Natural killer cell treated with Interleukin-12 subunit alpha and Interleukin-12 subunit beta and Interleukin-15 and Interleukin-18, amount 100 ng/mL, for 72 hours (primary cell): ENCODE data around the gene DNM3. TPM values are rescaled to one million over a fixed set of nuclear protein-coding genes. Genes with fewer than 3 reads are reported as not detected.

Experiments used
- ATAC-seq, 2 donors: fragments of 150-1000 bp; cut with Tn5 transposase in 1 of 2; sonication (Bioruptor Pico), chemical (Tn5 transposase) in 1 of 2; 2 replicates each; pipeline ENCODE4 v1.10.0; 2021
- DNase-seq: peaks from one replicate; pipeline ENCODE4 v3.0.0; 2022; ENCODE audit warnings: low spot score
- H3K27ac Mint-ChIP-seq, 2 donors: 1 replicate in 1 of 2; 2 replicates in 1 of 2; pipeline ENCODE4 v1.8.0; 2022; ENCODE audit warnings: mixed read lengths in 2 of 2, mild to moderate bottlenecking in 1 of 2, moderate library complexity in 1 of 2
- H3K27me3 Mint-ChIP-seq, 2 donors: 1 replicate in 1 of 2; 2 replicates in 1 of 2; pipeline ENCODE4 v1.8.0; 2022; ENCODE audit warnings: mixed read lengths in 2 of 2
- H3K36me3 Mint-ChIP-seq: one replicate; pipeline ENCODE4 v1.8.0; 2022; ENCODE audit warnings: mixed read lengths
- H3K4me1 Mint-ChIP-seq, 2 donors: 1 replicate in 1 of 2; 2 replicates in 1 of 2; pipeline ENCODE4 v1.8.0; 2022; ENCODE audit warnings: low read depth in 2 of 2, mixed read lengths in 2 of 2, mild to moderate bottlenecking in 1 of 2
- H3K4me3 Mint-ChIP-seq: one replicate; pipeline ENCODE4 v1.8.0; 2022; ENCODE audit warnings: mixed read lengths
- H3K9me3 Mint-ChIP-seq: 2 replicates; pipeline ENCODE4 v1.8.0; 2022; ENCODE audit warnings: mixed read lengths
- total RNA-seq, 2 donors: library from RNA; stranded (reverse); gene quantifications; one replicate each; pipeline ENCODE4 v1.2.3, GENCODE V29; 2022

The DNM3 gene
- total RNA-seq, 2 donors from 2014 or later: 1.5 to 3.5 TPM

- H3K27me3 Mint-ChIP-seq: no peaks in the 10 kb centered on the region
- DNase-seq (no peak), ATAC-seq (no peak)
- H3K27ac Mint-ChIP-seq: peak overlapping the region; percentile 10 to 84
- no peaks in the 10 kb centered on the region for H3K36me3 Mint-ChIP-seq
- peak overlapping the region; percentile 10 for H3K4me3 Mint-ChIP-seq
- H3K4me1 Mint-ChIP-seq: peaks cover 7 to 18% of the 10 kb centered on the region in 2 donors
- H3K9me3 Mint-ChIP-seq: no peaks in the 10 kb centered on the region
Observed at GRCh38 chr1:172381946-172382345, 540.6 kb downstream of the DNM3 start.

GRCh38 chr1:172382406-172382805 is 541.1 kb downstream of the DNM3 start:
- ATAC-seq: no peak
- Mint-ChIP-seq H3K9me3 (no peaks in the 10 kb centered on the region), H3K4me3 (no peak overlapping the region), H3K27me3 (no peaks in the 10 kb centered on the region), H3K36me3 (no peaks in the 10 kb centered on the region), H3K27ac (peak overlapping the region in 1 of 2 donors; percentile 10), H3K4me1 (peaks cover 7 to 18% of the 10 kb centered on the region in 2 donors)
- no peak for DNase-seq

- DNase-seq: no peak
- Mint-ChIP-seq H3K4me1 (peaks cover 7 to 18% of the 10 kb centered on the region in 2 donors), H3K36me3 (no peaks in the 10 kb centered on the region), H3K4me3 (no peak overlapping the region), H3K9me3 (no peaks in the 10 kb centered on the region), H3K27ac (peak overlapping the region in 1 of 2 donors; percentile 53), H3K27me3 (no peaks in the 10 kb centered on the region)
- ATAC-seq: no peak
Observed at GRCh38 chr1:172382990-172383389, 541.7 kb downstream of the DNM3 start.

- no peak for DNase-seq
- no peaks in the 10 kb centered on the region for H3K9me3 Mint-ChIP-seq
- H3K36me3 Mint-ChIP-seq: no peaks in the 10 kb centered on the region
- H3K4me1 Mint-ChIP-seq: peaks cover 7 to 18% of the 10 kb centered on the region in 2 donors
- no peak for ATAC-seq
- no peak overlapping the region for H3K4me3 Mint-ChIP-seq
- no peaks in the 10 kb centered on the region for H3K27me3 Mint-ChIP-seq
- H3K27ac Mint-ChIP-seq: peak overlapping the region in 1 of 2 donors; percentile 53
Observed at GRCh38 chr1:172383536-172383935, 542.2 kb downstream of the DNM3 start.

DNA sequence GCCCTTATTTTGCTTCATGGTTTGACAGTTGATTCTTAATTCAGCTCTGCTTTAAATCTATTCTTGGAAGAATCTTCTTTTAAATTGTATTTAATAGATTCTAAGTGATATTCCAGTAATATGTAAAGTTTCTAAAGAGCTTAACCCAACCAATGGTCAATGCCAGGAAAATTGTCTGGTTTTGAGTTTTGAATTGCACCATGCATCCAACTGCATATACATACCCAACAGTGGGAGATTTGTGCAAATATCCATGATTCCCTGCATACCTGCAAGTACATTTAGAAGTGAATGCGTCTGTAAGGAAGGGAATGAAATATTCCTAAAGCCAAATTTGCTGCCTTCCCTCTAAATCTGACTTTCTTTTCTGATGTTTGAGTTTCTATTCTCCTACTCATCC is 543.4 kb downstream of the DNM3 start:
- Mint-ChIP-seq H3K27me3 (no peaks in the 10 kb centered on the region), H3K4me1 (peaks cover 7 to 14% of the 10 kb centered on the region in 2 donors), H3K4me3 (no peak overlapping the region), H3K36me3 (no peaks in the 10 kb centered on the region), H3K9me3 (no peaks in the 10 kb centered on the region), H3K27ac (no peak overlapping the region)
- ATAC-seq: no peak
- no peak for DNase-seq

DNA sequence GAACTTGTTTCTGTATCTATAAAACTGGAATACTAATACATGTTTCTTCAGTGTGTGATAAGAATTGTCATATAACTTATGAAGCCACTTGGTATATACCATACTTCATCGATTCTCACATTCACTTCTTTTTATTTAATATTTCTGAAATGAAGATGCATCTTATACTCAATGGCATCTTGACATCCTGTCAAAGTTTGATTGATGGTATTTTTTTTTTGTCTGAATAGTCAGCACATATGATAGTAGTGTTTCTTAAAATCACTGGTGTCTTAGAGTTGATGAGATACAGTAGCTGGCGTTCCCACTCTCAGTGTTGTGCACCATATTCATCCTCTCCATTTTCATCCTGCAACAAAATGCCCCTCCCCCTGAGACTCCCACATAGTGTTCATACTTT is 544.7 kb downstream of the DNM3 start:
- H3K27me3 Mint-ChIP-seq: no peaks in the 10 kb centered on the region
- H3K27ac Mint-ChIP-seq: no peak overlapping the region
- H3K4me3 Mint-ChIP-seq: no peak overlapping the region
- DNase-seq (no peak), ATAC-seq (no peak)
- H3K36me3 Mint-ChIP-seq: no peaks in the 10 kb centered on the region
- no peaks in the 10 kb centered on the region for H3K9me3 Mint-ChIP-seq
- peaks cover 9 to 11% of the 10 kb centered on the region in 2 donors for H3K4me1 Mint-ChIP-seq

- no peak overlapping the region for H3K4me3 Mint-ChIP-seq
- DNase-seq: no peak
Observed at GRCh38 chr1:172388490-172388889, 547.2 kb downstream of the DNM3 start.

DNA sequence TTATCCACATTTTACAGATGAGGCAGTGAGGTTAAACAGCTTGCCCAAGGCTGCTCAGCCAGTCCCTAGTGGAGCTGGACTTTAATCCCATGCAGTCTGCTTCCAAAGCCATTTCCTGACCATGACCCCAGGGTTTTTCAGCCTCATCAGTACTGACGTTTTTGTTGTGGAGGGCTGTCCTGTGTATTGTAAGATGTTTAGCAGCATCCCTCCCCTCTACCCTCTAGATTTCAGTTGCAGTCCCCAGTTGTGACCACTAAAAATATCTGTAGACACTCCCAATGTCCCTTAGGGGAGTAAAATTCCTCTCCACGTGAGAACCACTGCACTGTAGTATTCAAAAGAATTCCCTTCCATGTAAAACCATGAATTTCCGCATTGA is 549.0 kb downstream of the DNM3 start:
- Mint-ChIP-seq H3K9me3 (no peaks in the 10 kb centered on the region), H3K27me3 (peaks cover 0 to 2% of the 10 kb centered on the region in 2 donors)

More at GRCh38 chr1:172388490-172388889, 547.2 kb downstream of the DNM3 start:
- H3K4me1 Mint-ChIP-seq: peaks cover 4 to 15% of the 10 kb centered on the region in 2 donors
- no peak overlapping the region for H3K27ac Mint-ChIP-seq
- H3K36me3 Mint-ChIP-seq: no peaks in the 10 kb centered on the region
- ATAC-seq: no peak
- peaks cover 0 to 2% of the 10 kb centered on the region in 2 donors for H3K27me3 Mint-ChIP-seq
- H3K9me3 Mint-ChIP-seq: no peaks in the 10 kb centered on the region

DNA sequence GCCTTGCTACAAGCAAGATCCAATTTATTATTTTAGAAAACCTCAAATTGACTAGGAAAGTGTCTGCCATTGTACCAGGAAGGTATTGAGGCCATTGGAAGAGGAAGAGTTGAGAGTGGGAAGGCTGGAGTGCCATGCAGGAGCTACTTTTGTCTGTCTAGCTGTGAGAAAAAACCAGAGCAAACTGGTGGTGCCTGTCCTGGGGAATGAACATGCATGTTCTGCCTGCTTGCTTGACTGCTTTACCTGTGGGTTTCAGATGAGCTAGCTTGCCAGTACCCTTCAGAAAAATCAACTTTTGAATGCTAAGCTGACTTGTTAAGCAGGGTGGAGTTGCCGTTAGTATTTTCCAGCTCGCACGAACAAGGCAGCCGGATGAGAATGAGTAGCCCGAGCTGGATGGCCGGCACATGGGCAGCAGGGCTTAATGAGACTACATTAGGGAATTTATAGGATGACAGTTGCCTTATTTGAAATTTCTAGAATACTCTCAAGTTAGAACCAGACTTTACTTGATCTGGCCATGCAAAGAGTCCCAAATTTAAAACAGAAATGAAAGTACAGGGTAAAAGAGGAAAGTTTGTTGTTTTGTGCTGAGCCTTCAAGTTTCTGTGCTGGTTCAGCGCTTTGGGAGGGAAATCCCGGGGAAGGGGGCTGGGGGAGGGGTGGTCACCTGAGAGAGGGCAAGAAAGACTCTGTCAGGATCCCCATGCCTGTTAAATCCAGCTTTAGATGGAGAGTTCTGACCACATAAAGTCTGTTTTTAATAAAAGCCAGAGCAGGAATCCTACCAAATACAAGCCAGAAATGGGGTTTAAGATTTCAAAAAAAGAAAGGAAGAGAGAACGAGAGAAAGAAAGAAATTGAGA is 549.6 kb downstream of the DNM3 start:
- Mint-ChIP-seq H3K9me3 (no peaks in the 10 kb centered on the region), H3K27ac (peak overlapping the region in 1 of 2 donors; percentile 16), H3K36me3 (no peaks in the 10 kb centered on the region), H3K27me3 (peaks cover 0 to 2% of the 10 kb centered on the region in 2 donors), H3K4me1 (peaks cover 16 to 32% of the 10 kb centered on the region in 2 donors), H3K4me3 (no peak overlapping the region)
- no peak for ATAC-seq
- DNase-seq: no peak

More for the DNA sequence above, 549.0 kb downstream of the DNM3 start:
- no peak overlapping the region for H3K27ac Mint-ChIP-seq
- no peak for DNase-seq
- no peaks in the 10 kb centered on the region for H3K36me3 Mint-ChIP-seq
- peaks cover 16 to 32% of the 10 kb centered on the region in 2 donors for H3K4me1 Mint-ChIP-seq
- H3K4me3 Mint-ChIP-seq: no peak overlapping the region
- ATAC-seq: no peak

DNA sequence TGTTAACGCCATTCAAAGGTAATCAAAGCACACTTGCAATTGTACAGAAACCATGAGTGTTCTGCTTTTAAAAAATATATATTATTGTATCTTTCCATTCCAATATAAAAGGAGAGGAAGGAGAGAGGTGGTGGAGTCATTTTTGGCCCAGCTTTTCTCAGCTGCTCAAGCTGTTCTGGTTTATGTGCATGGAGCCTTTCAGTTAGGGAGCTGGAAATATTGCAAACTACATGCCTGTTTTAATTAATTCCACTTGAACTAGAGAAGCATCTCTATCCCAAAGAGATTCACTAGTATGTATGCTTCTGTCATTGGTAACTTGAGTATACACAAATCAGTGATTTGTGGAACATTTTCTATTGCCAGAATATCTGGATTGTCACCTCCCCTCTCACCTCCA is 550.7 kb downstream of the DNM3 start:
- H3K4me3 Mint-ChIP-seq: no peak overlapping the region
- DNase-seq: no peak
- ATAC-seq: no peak
- no peak overlapping the region for H3K27ac Mint-ChIP-seq
- H3K36me3 Mint-ChIP-seq: no peaks in the 10 kb centered on the region
- H3K27me3 Mint-ChIP-seq: peaks cover 0 to 2% of the 10 kb centered on the region in 2 donors
- peaks cover 16 to 32% of the 10 kb centered on the region in 2 donors for H3K4me1 Mint-ChIP-seq
- no peaks in the 10 kb centered on the region for H3K9me3 Mint-ChIP-seq

- no peaks in the 10 kb centered on the region for H3K36me3 Mint-ChIP-seq
- H3K27me3 Mint-ChIP-seq: peaks cover 0 to 2% of the 10 kb centered on the region in 2 donors
- peaks cover 28 to 39% of the 10 kb centered on the region in 2 donors for H3K4me1 Mint-ChIP-seq
- H3K4me3 Mint-ChIP-seq: no peak overlapping the region
- H3K9me3 Mint-ChIP-seq: no peaks in the 10 kb centered on the region
- DNase-seq (no peak), ATAC-seq (no peak)
- H3K27ac Mint-ChIP-seq: peak overlapping the region; percentile 19 to 69
Observed at GRCh38 chr1:172393354-172393753, 552.1 kb downstream of the DNM3 start.

DNA sequence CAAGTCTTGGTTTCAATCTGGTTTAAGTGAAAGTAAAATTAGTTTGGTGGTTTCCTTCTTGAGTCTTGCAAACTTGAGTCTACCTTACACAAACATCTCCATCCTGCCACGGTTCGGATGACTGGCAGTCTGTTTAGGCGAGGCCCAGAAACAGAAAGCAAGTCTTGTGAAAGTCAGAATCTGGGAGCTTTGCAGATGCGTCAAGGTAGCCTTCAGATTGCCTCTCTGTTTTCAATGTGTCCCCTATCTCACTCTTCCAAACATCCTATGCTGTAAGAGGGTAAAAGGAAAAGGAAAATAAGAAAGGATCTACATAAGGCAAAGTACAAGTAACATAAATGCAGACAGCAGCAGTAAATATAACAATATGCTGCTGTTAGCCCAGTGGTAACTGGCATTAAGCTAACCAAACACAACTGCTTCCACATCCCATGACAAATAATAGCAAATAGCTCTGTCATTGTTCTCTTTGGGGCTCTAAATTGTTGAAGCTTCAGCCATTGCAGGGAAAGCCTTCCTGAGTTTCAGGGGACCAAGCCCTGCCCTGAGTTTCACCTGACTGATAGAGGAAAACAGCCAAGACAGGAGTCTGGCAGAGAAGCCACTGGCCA is 552.9 kb downstream of the DNM3 start:
- peaks cover 0 to 2% of the 10 kb centered on the region in 2 donors for H3K27me3 Mint-ChIP-seq
- H3K4me3 Mint-ChIP-seq: peak overlapping the region; percentile 62
- H3K36me3 Mint-ChIP-seq: no peaks in the 10 kb centered on the region
- H3K27ac Mint-ChIP-seq: peak overlapping the region; percentile 19 to 69
- peak; percentile 95 for ATAC-seq
- DNase-seq: peak; percentile 75
- H3K9me3 Mint-ChIP-seq: no peaks in the 10 kb centered on the region
- H3K4me1 Mint-ChIP-seq: peaks cover 37 to 48% of the 10 kb centered on the region in 2 donors

GRCh38 chr1:172394811-172395210 is 553.5 kb downstream of the DNM3 start:
- peaks cover 37 to 52% of the 10 kb centered on the region in 2 donors for H3K4me1 Mint-ChIP-seq
- H3K27ac Mint-ChIP-seq: peak overlapping the region; percentile 19 to 69
- H3K36me3 Mint-ChIP-seq: no peaks in the 10 kb centered on the region
- H3K27me3 Mint-ChIP-seq: peaks cover 0 to 2% of the 10 kb centered on the region in 2 donors
- no peak for ATAC-seq
- no peaks in the 10 kb centered on the region for H3K9me3 Mint-ChIP-seq
- DNase-seq: no peak
- H3K4me3 Mint-ChIP-seq: peak overlapping the region; percentile 62

- H3K36me3 Mint-ChIP-seq: no peaks in the 10 kb centered on the region
- H3K27ac Mint-ChIP-seq: peak overlapping the region in 1 of 2 donors; percentile 67
- H3K27me3 Mint-ChIP-seq: peaks cover 0 to 2% of the 10 kb centered on the region in 2 donors
- H3K4me3 Mint-ChIP-seq: no peak overlapping the region
- DNase-seq (no peak), ATAC-seq (no peak)
- no peaks in the 10 kb centered on the region for H3K9me3 Mint-ChIP-seq
- H3K4me1 Mint-ChIP-seq: peaks cover 44 to 57% of the 10 kb centered on the region in 2 donors
Observed at GRCh38 chr1:172395576-172395975, 554.3 kb downstream of the DNM3 start.
